Tracheal epithelial cell (primary cell): ENCODE results near the gene ASMT. TPM values are rescaled to one million over a fixed set of nuclear protein-coding genes. Genes with fewer than 3 reads are reported as not detected.

Experiments used
- total RNA-seq: library from RNA; depleted of rRNA; stranded (reverse); fragments of >200 nt; gene quantifications from 2 replicates; pipeline ENCODE4 v1.2.1, GENCODE V29; 2014

The ASMT gene, protein sequence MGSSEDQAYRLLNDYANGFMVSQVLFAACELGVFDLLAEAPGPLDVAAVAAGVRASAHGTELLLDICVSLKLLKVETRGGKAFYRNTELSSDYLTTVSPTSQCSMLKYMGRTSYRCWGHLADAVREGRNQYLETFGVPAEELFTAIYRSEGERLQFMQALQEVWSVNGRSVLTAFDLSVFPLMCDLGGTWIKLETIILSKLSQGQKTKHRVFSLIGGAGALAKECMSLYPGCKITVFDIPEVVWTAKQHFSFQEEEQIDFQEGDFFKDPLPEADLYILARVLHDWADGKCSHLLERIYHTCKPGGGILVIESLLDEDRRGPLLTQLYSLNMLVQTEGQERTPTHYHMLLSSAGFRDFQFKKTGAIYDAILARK
- total RNA-seq = 1.7 TPM in 1 of 2 replicates, not detected in the other

DNA sequence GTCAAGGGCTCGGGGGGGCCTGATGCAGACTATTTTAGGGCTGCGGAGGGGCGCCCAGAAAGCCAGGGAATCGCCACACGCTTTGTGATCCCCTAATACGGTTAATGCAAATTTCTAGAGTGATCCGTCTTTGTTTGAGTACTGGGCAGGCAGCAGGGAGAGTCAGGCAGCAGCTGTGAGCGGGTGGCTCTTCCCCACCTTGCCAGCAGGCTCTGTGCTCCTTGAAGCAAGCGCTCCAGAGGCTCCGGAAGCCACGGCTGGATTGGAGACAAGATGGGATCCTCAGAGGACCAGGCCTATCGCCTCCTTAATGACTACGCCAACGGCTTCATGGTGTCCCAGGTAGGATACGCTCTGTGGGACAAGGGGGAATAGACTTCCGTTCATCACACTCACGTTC, at the start of gene ASMT:
TSS of gene ASMT (plus strand) at position 133 of the 400 bp plus-strand sequence. CDS start at position 274, 141 bp downstream.

DNA sequence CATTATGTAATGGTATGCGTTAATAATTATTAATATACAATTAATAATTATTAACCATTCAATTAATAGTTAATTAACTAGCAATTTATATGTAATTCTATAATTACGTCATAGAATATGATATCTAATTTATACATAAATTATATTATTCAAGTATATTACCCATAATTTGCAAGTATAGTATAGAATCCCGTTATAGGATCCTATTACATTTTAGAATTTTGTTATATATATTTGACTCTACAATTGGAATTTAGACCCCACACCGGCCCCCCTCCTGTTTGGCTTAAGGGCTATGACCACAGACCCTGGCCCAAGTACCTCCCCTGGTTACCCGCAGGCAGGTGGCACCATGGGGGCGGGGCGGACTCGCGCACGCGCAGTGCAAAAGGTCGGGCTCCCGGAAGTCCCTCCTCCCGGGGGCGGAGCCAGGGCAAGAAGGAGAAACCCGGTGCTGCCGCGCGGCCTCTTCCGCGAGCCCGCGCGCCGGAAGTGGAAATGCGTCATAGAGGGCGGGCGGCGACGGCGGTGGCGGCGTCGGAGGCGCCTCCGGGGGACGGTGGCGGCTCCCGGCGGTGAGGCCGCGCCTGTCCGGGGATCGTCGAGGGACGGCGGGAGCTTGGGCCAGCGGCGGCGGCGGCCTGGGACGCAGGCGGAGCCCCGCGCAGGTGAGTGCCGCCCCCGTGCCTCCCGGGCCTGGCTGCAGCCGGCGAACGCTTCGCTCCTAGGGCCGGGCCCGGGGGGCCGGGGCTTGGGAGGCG, 23.6 kb upstream of the ASMT start, which contains the start of gene AKAP17A:
TSS of gene AKAP17A (plus strand) at position 503 of the 761 bp plus-strand sequence. CDS start 1,859 bp downstream, outside the sequence.

Other genes with a start within 250 kb of the ASMT start
- 207 and 255 TPM in 2 replicates for gene SLC25A6, start 222.9 kb upstream of the ASMT start, total RNA-seq
- gene ASMTL, start 162.2 kb upstream of the ASMT start, total RNA-seq = 3.4 and 5.3 TPM in 2 replicates
- not detected in 2 replicates for gene P2RY8, start 77.9 kb upstream of the ASMT start, total RNA-seq
- 19.6 and 28.2 TPM in 2 replicates for gene AKAP17A, start 23.5 kb upstream of the ASMT start, total RNA-seq